Activated naive CD4-positive, alpha-beta T cell treated with anti-CD3 and anti-CD28 coated beads, Interleukin-2, amount 50 U/mL, for 72 hours (primary cell): ENCODE measurements around the gene DOK3. TPM values are rescaled to one million over a fixed set of nuclear protein-coding genes. Genes with fewer than 3 reads are reported as not detected.
A peak's percentile ranks its signal among the peaks of the same experiment; 100 is the strongest.
"Not testable (repeated sequence)": the region's sequence is repeated elsewhere in the genome, so short reads cannot be mapped to it uniquely, and the experiment has no call there.

ENCODE experiments used
- ATAC-seq, 2 donors: fragments of 150-1000 bp; cut with Tn5 transposase; 2 replicates each; pipeline ENCODE4 v1.10.0; 2021; ENCODE audit warnings: mild to moderate bottlenecking in 2 of 2, moderate library complexity in 2 of 2
- DNase-seq, 2 donors: peaks; one replicate each; pipeline ENCODE4 v3.0.0; 2021 to 2022; ENCODE audit warnings: low spot score in 2 of 2
- H3K27ac Mint-ChIP-seq, 2 donors: one replicate each; pipeline ENCODE4 v1.8.0; 2022; ENCODE audit warnings: mild to moderate bottlenecking in 2 of 2, mixed read lengths in 2 of 2
- H3K36me3 Mint-ChIP-seq, 2 donors: one replicate each; pipeline ENCODE4 v1.8.0; 2022; ENCODE audit warnings: mixed read lengths in 2 of 2
- H3K9me3 Mint-ChIP-seq, 2 donors: one replicate each; pipeline ENCODE4 v1.8.0; 2022; ENCODE audit warnings: mixed read lengths in 2 of 2
- total RNA-seq, 2 donors: library from RNA; stranded (reverse); gene quantifications; one replicate each; pipeline ENCODE4 v1.2.3, GENCODE V29; 2022

DOK3 gene
- total RNA-seq, 2 donors from 2014 or later = 1.8 to 14.9 TPM

DNA sequence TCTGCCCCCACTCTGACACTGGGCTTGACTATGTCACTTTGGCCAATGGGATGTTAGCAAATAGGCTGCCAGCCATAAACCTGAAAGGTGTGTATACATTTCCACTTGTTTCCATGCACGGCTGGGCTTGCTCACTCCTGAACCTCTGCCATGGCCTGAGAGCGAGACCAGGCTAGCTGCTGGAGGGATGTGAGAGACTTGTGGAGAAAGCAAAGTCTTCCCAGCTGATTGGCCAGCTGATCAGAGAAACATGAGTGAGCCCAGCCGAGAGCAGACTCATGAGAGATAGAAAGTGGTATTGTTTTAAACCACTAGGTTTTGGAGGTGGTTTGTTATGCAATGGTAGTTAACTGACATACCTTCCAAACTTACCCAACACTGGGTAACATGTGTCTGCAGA lies 30.8 kb upstream of the DOK3 start:
- ATAC-seq (no peak), DNase-seq (no peak)
- no peaks in the 10 kb centered on the region for H3K36me3 Mint-ChIP-seq
- no peaks in the 10 kb centered on the region for H3K9me3 Mint-ChIP-seq
- H3K27ac Mint-ChIP-seq = no peak overlapping the region

DNA sequence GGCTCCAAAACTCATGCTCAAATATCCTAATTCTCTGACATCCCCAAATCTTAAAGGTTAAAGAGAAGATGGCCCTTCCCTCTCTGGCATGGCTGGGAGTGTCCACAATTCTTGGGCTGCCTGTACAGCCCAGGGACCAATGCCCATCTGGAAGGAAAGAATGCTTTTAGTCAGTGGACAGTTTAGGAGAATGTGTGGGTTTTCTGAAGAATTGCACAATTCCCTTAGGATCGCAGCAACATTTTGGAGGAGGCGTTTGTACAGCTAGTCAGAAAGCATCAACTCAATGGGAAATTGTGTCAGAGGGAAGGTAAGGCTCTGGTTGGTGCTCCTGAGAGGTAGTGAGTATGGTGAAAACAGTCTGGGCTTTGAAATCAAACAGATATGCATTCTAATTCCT lies 29.8 kb upstream of the DOK3 start:
- Mint-ChIP-seq H3K36me3 (no peaks in the 10 kb centered on the region), H3K9me3 (no peaks in the 10 kb centered on the region), H3K27ac (peak overlapping the region in 1 of 2 donors; percentile 5)
- DNase-seq (no peak), ATAC-seq (no peak)

DNA sequence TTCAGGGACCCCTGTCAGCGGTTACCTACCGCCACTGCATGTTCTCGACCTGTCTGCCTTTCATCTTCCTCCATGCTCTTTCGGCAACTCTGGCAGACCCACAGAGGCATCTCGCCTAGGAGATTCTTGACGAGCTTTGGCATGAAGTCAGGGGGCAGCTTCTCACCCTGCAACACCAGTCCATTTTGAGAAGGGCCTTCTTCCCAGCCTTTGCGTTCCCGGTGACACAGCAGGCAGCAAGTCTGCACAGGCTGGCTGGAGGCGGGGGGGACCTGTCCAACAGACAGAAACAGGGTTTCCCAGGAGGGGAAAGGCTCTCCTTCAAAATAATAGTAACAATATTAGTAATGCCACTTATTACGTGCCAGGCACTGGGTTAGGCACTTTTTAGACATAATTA lies 29.2 kb upstream of the DOK3 start:
- ATAC-seq (no peak), DNase-seq (no peak)
- no peaks in the 10 kb centered on the region for H3K9me3 Mint-ChIP-seq
- no peaks in the 10 kb centered on the region for H3K36me3 Mint-ChIP-seq
- H3K27ac Mint-ChIP-seq = no peak overlapping the region

DNA sequence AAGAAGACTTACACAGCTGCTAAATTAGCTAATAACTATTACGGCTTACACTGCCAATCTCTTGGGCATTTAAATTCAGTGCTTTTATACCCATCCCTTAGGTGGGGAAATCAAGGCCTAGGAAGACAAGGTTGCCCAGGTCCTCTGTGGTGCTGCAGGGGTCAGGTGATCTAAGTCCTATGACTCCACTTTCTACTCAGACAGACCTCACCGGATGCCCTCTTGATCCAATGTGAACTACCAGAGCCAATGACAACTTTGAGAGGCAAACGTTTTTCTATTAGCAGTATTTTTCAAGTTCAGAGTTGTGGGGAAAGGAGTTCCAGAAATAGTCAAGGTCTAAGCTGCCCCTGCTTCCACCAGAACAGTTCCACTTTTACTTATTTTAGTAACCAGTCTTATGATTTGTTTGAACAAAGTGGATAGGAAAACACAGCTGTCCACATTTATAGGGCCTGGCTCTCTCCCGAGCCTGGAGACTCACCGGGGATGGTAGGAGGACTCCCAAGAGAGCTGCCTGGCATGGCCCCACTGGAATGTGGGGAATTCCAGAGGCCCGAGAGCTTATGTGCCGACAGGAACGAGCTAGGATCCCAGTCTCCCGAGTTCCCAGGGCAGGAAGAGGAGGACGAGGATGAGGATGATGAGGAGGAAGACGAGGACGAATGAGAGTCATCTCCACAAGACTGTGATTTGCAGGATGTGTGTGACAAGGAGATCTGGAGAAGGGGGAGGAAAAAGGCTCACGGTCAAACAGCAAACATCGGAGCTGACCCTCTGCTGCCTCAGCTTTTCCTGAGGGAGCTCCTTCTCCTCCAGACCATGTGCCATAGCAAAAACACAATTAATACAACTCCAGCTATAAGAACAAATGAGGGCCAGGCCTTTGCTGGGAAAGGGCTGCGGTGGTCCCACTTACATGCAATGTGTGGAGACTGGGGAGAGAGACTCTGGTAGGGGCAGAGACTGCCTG lies 28.0 kb upstream of the DOK3 start:
- H3K36me3 Mint-ChIP-seq = no peaks in the 10 kb centered on the region
- H3K27ac Mint-ChIP-seq = peak overlapping the region in 1 of 2 donors; percentile 19
- DNase-seq = no peak
- no peaks in the 10 kb centered on the region for H3K9me3 Mint-ChIP-seq
- ATAC-seq = no peak

DNA sequence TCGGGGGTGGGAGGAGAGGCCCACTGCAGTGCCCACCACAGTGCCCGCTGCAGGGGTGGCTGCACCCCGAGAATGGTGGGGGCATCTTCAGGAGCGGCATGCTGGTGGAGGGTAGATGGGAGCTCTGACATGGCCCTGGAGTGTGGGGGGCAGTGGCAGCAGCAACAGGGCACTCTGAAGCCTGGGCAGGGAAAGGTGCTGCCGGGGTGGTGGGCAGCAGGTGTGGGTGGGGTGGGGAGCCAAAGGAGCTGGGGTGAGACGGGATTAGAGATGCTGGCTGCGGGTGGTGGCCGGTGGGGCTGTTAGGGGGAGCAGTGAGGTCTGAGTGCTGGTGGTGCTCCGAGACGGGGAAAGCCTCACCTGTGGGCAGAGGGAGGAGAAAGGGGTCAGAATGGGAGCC lies 26.8 kb upstream of the DOK3 start:
- no peak for DNase-seq
- no peaks in the 10 kb centered on the region for H3K36me3 Mint-ChIP-seq
- H3K27ac Mint-ChIP-seq = peak overlapping the region in 1 of 2 donors; percentile 72
- ATAC-seq = no peak
- no peaks in the 10 kb centered on the region for H3K9me3 Mint-ChIP-seq

DNA sequence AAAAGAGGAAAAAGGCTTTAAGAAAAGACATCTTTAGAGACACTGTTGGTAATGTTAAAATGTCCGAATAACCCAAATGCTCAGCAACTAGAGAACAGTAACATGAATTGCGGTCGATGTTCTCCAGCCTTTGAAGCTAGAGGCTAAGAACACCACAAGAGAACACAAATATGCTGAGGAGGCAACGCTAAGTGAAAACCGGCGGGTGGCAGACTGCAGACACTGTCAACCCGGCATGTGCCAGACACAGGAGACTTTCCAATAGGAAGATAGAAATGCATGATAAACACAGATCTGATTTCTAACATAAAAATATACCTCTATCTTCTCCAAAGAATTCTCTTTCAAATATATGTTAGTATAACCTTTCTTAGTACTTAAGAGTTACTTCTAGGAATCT lies 25.5 kb upstream of the DOK3 start:
- Mint-ChIP-seq H3K36me3 (no peaks in the 10 kb centered on the region), H3K9me3 (no peaks in the 10 kb centered on the region)

DNA sequence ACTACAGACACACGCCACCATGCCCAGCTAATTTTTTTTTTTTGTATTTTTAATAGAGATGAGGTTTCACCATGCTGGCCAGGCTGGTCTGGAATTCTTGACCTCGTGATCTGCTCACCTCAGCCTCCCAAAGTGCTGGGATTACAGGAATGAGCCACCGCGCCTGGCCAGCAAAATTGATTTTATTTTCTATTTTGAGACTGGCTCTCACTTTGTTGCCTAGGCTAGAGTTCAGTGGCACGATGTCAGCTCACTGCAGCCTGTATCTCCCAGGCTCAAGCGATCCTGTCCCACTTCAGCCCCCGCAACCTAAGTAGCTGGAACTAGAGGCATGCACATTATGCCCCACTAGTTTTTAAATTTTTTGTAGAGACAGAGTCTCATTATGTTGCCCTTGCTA lies 24.8 kb upstream of the DOK3 start:
- not testable (repeated sequence) for ATAC-seq, H3K36me3 Mint-ChIP-seq, DNase-seq, H3K9me3 Mint-ChIP-seq, H3K27ac Mint-ChIP-seq

More for the DNA sequence above, 25.5 kb upstream of the DOK3 start:
- peak overlapping the region in 1 of 2 donors; percentile 44 for H3K27ac Mint-ChIP-seq
- DNase-seq (no peak), ATAC-seq (no peak)

DNA sequence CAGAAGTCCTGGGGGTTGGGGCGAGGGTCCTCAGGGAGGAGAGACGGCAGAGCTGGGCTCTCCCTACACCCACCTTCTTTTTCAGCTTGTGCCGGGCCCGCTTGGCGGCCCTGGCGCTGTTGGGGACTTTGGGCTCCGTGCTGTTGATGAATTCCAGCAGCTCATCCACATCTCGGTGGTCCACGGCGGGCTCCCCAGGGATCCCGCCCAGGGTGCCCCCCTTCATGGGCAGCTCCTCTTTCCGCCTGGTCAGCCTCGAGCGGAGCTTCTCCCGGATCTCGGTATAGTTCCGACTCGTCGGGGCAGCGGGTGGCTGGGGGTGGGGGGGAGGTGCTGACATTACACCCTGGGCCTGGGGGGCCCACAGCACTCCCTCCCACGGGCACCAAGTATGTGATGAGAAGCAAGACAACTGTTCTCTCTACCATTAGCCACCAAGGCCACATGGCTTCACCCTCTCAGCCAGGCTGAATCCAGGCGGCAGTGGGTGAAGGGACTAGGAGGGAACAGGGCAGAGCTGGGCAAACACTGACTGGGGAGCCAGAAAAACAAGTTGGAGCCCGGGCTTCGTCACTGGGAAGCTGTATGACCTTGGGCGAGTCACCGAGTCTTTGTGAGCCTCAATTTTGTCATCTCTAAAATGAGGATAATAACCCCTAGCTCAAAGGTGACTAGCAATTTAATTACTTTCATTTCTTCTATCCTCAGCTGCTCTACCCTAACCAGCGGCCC lies 21.7 kb upstream of the DOK3 start:
- peak overlapping the region; percentile 24 to 44 for H3K27ac Mint-ChIP-seq
- no peaks in the 10 kb centered on the region for H3K9me3 Mint-ChIP-seq
- ATAC-seq (no peak), DNase-seq (no peak)
- no peaks in the 10 kb centered on the region for H3K36me3 Mint-ChIP-seq

DNA sequence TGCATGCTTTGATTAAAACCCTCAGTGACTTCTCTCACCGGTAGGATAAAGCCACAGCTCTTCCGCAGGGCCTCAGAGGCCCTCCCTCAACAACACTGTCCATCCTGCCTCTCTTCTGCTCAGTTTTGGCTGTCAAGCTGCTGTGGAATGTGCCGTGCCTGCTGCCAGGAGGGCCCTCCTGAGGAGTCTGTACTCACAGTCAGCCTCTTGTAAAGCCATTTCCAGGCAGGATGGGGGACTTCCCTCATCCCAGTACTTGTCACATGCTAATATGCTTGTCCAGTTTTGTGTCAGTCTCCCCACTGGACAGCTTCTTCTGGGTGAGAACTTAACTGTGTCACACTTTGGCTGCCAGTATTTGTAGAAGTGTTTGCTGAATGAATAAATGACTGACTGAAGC lies 21.0 kb upstream of the DOK3 start:
- DNase-seq (no peak), ATAC-seq (peak in 1 of 2 donors; percentile 47)
- Mint-ChIP-seq H3K27ac (peak overlapping the region; percentile 4 to 24), H3K9me3 (no peaks in the 10 kb centered on the region), H3K36me3 (no peaks in the 10 kb centered on the region)

DNA sequence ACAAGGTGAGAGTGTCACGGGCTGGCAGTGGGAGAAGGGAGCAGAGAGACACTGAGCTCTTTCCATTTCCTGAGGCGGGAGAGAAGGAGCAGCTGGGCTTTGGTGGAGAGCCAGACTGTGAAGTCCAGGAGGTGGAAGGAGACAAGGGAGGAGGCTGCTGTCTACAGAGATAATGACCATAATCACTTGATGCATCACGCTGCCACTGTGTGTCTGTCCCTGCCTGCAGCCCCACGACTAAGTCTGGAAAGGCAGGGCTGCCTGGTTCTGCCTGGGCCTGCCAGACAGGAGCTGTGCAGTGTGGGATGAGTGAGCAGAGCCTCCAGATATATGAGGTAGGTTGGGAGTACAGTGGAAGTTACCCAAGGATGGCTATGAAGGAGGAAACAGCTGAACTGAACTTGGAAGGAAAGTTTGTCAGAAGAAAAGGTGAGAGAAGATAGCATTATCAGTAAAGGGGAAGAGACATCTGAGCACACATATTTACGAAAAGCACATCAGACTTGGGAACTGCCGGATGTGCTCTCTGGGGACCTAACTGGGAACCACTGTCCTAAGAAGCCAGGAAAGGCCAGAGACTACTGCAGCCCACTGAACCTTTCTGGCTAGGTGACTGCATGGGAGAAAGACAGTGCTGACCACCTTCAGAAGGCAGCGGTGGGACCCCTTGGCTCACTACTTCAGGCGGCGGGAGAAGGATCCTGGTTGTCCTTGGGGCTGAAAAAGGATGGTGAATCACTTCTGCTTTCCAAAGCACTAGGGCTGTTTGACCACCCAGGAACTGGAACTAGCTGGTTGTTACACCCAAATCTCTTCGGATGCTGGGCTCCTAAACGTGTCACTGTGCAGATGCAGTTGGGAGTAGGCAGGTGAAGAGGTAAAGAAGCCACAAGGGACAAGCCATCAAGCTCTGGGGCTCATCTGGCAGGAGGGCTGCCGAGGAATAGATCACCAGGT lies 19.9 kb upstream of the DOK3 start:
- no peak for DNase-seq
- Mint-ChIP-seq H3K27ac (peak overlapping the region; percentile 4 to 51), H3K36me3 (no peaks in the 10 kb centered on the region), H3K9me3 (no peaks in the 10 kb centered on the region)
- no peak for ATAC-seq

DNA sequence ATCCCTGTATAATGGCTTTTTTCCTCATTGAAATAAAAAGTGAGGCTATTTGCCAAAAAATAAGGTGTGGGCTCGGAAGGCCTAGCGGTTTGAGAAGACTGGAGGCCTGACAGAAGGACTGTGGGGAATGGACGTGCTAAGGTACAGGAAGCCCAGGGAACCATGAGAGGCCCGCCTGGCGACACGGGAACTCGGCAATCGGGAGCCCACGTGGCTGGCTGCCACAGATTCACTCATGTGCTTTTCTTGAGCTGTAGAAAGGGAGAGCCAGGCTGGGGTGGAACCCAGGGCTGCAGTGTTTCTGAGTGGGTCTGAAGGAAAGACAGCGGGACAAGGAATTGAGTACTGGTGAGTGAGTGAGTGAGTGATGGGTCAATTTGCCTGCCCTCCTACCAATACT lies 19.0 kb upstream of the DOK3 start:
- DNase-seq = no peak
- ATAC-seq = no peak
- Mint-ChIP-seq H3K36me3 (no peaks in the 10 kb centered on the region), H3K27ac (no peak overlapping the region), H3K9me3 (no peaks in the 10 kb centered on the region)

DNA sequence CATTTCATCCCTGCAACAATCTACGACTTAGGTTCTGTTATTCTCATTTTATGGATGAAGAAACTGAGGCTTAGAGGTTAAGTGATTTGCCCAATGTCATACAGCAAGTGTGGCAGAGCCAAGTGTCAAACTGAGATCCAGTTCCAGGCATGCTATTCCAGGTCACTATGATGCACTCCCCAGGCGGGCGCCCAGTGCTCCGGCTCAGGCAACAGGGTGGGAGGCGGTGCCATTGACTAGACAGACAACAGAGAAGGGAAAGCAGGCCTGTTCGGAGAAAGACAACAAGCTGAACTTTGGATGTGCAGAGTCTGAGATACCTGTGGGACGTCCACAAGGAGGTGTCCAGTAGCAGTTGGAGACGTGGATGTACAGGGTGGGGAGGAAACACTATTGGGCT lies 18.0 kb upstream of the DOK3 start:
- no peaks in the 10 kb centered on the region for H3K36me3 Mint-ChIP-seq
- ATAC-seq = no peak
- no peaks in the 10 kb centered on the region for H3K9me3 Mint-ChIP-seq
- H3K27ac Mint-ChIP-seq = no peak overlapping the region
- DNase-seq = no peak

DNA sequence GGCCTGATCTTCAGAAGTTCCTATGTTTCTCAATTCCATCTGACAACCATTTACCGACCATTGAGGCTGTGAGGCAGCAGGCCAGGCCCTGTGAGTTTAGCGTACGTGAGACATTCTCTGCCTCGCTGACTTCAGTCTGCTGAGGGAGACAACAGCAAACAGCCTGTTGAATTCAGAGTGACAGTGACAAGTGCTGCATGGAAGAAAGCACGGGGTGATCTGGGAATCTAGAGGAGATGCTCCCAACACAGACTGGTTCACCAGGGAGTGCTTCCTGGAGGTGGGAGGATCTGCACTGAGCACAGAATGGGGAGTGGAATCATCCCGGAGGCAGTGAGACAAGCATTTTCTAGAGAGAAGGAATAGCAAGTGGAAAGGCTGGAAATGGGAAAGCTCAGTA lies 17.2 kb upstream of the DOK3 start:
- H3K36me3 Mint-ChIP-seq = no peaks in the 10 kb centered on the region
- no peaks in the 10 kb centered on the region for H3K9me3 Mint-ChIP-seq
- ATAC-seq (no peak), DNase-seq (no peak)
- H3K27ac Mint-ChIP-seq = no peak overlapping the region

DNA sequence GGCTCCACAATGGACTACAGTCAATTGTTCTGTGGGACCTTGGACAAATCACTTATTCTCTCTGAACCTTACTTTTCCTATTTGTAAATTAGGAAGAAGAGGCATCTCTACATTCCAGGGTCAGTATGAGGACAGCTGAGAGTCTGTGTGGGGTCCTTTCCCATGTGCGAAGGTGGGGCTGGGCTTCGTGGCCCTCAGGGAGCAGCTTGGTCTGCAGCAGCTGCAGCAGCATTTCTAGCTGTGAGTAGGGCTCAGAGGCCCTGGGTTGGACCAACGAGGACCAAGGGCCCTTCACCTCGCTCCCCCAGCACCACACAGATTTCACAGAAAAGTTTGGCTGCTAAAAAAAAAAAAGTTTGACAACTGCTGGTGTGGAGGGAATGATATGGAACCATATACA lies 16.6 kb upstream of the DOK3 start:
- DNase-seq = no peak

DNA sequence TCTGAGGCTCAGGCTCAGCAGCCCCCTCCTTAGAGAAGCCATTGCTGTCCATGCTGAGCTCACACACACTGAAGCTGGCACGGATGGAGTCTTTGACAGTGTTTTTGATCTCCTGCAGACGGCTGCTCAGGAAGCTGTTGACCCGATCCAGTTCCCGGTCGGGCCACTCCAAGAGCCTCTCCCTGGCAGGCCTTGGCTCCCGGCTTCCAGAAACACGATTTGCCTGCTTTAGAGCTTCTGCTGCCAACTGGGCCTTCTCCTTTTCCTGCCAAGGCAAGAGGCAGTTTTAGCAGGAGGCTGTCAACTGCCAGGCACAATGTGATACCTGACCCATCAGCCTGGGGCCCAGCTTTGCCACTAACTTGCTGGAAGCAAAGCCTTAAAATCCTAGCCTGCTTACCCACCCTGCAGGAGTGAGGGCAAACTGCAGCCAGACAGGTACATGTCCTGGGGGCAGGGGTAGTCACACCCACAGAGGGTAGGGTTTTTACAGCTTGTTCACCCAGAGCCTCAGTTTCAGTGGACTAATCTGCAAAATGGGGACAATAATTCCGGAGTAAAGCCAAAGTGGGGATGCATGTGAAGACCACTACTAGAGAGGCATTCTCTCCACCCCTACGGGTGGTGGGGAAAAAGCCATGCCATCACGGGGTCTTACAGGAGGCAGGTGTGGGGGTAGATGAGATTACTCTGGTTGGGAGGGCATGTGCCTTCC lies 15.5 kb upstream of the DOK3 start:
- DNase-seq (no peak), ATAC-seq (no peak)
- Mint-ChIP-seq H3K36me3 (no peaks in the 10 kb centered on the region), H3K27ac (peak overlapping the region in 1 of 2 donors; percentile 75), H3K9me3 (no peaks in the 10 kb centered on the region)

More for the DNA sequence above, 16.6 kb upstream of the DOK3 start:
- no peaks in the 10 kb centered on the region for H3K36me3 Mint-ChIP-seq
- no peak overlapping the region for H3K27ac Mint-ChIP-seq
- H3K9me3 Mint-ChIP-seq = no peaks in the 10 kb centered on the region
- no peak for ATAC-seq

DNA sequence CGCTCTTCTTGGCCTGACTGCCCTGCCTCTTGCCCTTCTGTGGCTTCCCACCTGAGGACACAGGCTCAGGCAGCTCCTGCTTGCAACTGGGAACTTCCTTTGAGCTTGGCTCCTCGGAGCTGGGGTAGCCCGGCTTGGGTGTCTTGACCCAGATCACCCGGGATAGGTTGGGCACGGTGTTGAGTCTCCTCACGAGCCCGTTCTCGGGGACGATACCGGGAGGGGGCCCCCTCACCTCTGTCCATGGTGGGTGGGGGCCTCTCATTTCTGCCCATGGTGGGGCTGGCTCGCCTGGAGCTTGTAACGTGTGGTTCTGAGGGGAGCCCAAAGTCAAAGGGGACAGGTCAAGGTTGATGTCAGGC lies 14.9 kb upstream of the DOK3 start:
- H3K9me3 Mint-ChIP-seq = no peaks in the 10 kb centered on the region
- H3K36me3 Mint-ChIP-seq = no peaks in the 10 kb centered on the region
- DNase-seq (no peak), ATAC-seq (no peak)
- peak overlapping the region in 1 of 2 donors; percentile 17 for H3K27ac Mint-ChIP-seq
